DMS153 treated with DMSO at 0.1 percent for 48 hours (cell line): ENCODE measurements around the gene WWC1.
"Not testable (repeated sequence)": the region's sequence is repeated elsewhere in the genome, so short reads cannot be mapped to it uniquely, and the experiment has no call there.

ENCODE experiments used
- DNase-seq: peaks from one replicate; lab custom pipeline; 2025; ENCODE audit not compliant: unreplicated experiment; lab: John Stamatoyannopoulos, UW

WWC1 gene

DNA sequence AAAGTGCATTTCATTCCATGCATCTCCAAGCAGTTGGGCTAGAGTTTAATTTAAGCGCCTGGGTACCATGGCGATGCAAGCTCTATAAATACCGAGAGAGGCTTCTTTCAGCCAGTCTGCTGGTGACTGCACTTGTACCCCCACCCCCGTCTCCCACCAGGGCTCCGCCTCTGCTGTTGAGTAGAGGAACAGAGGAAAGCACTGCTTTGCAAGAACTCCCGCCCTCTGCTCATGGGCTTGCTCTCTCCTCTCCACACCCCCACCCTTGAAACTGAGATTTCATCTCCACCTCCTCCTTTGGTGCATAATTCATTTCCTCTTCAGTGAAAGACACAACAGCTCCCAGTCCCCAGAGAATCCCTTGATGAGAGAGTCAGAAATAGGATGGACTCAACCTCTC is 5.1 kb upstream of the WWC1 start:
- DNase-seq: no peak

- not testable (repeated sequence) for DNase-seq
These were observed 4.6 kb upstream of the WWC1 start for GRCh38 chr5:168286863-168287262.

- no peak for DNase-seq
These were observed 4.1 kb upstream of the WWC1 start for GRCh38 chr5:168287362-168287761.

GRCh38 chr5:168288349-168289245 is 2.8 kb upstream of the WWC1 start:
- DNase-seq: no peak

- no peak for DNase-seq
These were observed 523 bp upstream of the WWC1 start for GRCh38 chr5:168290902-168291341.

DNA sequence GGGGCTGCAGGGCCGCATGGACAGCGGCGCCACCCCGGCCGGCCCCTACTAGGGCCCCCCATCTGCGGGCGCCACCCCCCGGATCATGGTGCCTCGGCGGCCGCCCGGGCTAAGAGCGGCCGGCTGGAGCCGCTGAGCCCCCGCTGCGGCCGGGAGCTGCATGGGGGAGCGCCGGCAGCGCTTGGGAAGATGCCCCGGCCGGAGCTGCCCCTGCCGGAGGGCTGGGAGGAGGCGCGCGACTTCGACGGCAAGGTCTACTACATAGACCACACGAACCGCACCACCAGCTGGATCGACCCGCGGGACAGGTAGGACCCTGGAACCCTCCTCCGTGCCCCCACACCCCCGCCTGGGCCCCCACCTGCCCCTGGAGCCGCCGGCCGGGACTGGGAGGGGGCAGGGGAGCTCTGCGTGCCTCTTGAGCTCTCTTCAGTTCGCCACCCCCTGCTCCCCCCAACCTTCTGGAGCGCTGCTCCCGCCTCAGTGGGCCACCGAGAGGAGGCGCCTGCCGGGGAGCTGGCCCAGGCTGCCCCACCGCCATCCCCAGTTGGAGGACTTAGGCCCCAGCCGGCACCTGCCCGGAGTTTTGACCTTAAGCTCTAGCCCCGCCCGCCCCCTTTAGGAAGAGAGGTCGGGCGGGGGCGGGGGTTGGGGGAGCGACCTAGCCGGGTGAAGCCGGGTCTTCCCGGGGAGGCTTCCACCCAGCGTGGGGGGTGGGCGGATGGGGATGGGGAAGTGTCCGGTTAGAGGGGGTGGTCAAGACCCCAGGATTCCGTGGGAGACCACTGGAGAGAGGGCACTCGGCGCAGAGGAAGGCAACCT is 730 bp downstream of the WWC1 start:
- no peak for DNase-seq

- DNase-seq: no peak
These were observed 1.6 kb downstream of the WWC1 start for GRCh38 chr5:168292786-168293696.

- DNase-seq: no peak
These were observed 4.2 kb downstream of the WWC1 start for GRCh38 chr5:168295574-168296201.

GRCh38 chr5:168296682-168297081 is 5.2 kb downstream of the WWC1 start:
- no peak for DNase-seq

DNA sequence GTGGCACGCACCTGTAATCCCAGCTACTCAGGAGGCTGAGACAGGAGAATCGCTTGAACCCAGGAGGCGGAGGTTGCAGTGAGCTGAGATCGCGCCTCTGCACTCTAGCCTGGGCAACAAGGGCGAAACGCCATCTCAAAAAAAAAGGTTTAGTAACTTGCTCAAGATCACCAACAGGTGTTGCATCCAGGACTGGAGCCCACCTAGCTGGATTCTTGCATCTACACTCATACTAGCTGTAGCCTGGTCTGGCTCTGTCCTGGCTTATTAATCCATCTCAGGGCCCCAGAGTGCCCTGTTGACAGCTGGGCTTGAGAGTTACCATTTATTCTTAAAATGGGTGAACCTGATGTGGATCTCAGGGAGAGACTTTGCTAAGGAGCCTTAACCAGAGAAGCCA is 7.5 kb downstream of the WWC1 start:
- DNase-seq: no peak

DNA sequence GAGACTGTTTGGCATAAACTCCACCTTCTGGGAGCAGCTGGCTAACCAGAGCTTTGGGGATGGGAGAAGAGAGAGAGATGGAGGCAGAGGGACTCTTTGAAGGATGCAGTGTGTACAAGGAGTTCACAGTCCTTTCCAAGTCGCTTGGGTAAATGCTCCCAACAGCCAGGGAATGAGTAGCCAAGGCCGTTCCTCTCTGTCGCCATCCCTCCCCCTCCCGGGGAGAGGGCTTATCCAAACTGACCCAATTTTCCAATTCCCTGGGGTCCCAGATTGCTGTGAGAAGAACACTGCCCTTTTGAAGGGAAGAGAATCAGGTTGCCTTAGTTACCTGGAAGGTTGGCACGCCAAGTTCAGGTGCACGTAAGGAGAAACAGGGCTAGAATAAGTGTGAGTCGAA is 7.9 kb downstream of the WWC1 start:
- no peak for DNase-seq

- DNase-seq: no peak
These were observed 9.1 kb downstream of the WWC1 start for GRCh38 chr5:168300326-168301182.

GRCh38 chr5:168301593-168302390 is 10.3 kb downstream of the WWC1 start:
- no peak for DNase-seq

GRCh38 chr5:168302785-168303184 is 11.3 kb downstream of the WWC1 start:
- DNase-seq: no peak

DNA sequence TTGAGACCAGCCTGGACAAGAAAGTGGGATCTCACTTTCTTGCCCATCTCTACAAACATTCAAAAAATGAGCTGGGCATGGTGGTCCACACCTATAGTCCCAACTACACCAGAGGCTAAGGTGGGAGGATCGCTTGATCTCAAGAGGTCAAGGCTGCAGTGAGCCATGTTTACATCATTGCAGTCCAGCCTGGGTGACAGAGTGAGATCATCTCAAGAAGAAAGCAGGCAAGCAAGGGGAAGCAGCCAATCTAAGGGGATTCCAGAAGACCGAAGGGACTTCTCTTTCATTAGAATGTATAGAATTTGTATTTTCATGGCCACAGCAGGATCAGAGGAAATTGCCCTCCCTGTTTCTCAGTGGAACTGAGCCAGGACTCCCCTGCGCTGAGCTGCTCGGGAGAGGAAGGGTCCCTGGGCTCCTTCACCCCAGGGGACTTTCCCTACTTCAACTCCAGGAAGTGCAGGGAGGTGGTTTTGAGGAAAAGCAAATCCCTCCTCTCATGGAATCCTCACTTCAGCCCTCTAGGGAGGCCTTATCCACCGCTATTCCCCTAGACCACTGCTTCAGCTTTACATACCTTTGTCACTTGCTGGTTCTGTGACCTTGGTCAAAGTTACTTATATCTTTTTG is 12.1 kb downstream of the WWC1 start:
- no peak for DNase-seq

DNA sequence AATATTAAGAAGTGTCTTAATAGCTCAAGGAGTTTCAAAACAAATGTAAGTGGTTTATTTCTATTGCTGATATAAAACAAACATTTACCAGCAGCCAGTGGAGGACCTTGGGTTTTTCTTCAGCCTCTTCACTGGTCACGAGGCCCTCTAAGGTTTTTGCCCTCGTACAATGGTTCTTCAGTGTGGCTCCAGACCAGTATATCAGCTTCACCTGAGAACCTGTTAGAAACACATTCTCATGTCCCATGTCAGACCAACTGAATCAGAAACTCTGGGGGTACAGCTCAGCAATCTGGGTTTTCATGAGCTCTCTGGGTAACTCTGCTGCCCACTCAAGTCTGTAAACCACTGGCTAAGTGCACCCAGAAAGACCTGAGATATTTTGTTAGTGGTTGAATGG is 12.9 kb downstream of the WWC1 start:
- DNase-seq: no peak

- DNase-seq: no peak
These were observed 13.8 kb downstream of the WWC1 start for GRCh38 chr5:168305281-168305680.

GRCh38 chr5:168307022-168307421 is 15.6 kb downstream of the WWC1 start:
- no peak for DNase-seq
